Frontal cortex (tissue), 4 donors: ENCODE data around the gene BTBD16. TPM values are rescaled to one million over a fixed set of nuclear protein-coding genes. Genes with fewer than 3 reads are reported as not detected.

Source experiments
- DNase-seq, 2 donors: peaks; one replicate each; pipeline ENCODE4 v3.0.0; 2012; ENCODE audit warnings: low spot score in 2 of 2
- FAIRE-seq: peaks from 2 replicates; lab custom pipeline; 2012; peaks lifted over from hg19 to GRCh38; lab: Jason Lieb, UNC
- total RNA-seq: library from RNA; depleted of rRNA; stranded (reverse); fragments of >200 nt; gene quantifications from one replicate; pipeline ENCODE4 v1.2.3, GENCODE V29; 2014
- donor health status: control.
- donor health status: control.
- donor health status: control.

The BTBD16 gene
- total RNA-seq, 1 donor from 2014 or later: not detected

DNA sequence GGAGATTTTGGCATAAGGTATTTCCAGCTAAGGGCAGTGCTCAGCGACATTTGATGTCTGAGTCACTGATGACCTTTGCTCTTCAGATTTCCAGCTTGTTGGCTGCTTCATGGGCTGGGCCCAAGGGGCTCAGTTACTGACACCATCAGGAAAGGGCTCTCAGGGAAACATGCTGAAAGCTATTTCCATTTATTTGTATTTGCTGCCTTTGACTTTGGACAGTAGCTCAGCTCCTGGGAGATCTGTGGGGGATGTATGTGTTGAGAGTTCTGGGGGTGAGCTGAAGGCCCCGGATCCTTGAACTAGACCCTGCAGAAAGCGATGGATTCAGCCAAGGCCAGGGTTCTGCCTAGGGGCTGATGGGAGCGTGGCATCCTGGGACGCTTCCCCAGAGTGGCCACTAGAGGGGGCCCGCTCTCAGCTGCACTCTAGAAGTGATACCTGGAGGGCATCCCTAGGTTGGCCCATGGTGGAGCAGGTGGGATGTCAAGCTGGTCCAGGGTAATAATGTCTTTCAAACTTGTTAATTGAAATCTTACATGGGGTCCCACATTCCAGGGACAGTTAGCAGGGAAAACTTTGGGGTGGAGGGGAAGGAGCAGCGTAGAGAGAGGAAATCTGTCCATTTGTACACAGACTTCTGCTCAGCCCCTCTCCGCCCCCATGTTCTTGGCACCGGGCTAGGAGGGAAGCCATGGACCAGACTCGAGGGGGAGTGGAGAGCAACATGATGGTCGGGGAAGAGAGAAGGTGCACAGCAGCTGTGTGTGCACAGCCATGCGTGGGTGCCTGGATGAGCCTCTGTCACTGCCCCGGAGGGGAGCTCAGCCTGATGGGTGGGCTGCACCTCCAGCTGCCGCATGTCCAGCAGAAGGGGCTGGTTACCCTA lies 3.0 kb upstream of the BTBD16 start:
- DNase-seq (peak; percentile 31 to 66), FAIRE-seq (no peak)

GRCh38 chr10:122269059-122269687 lies 1.9 kb upstream of the BTBD16 start:
- FAIRE-seq (no peak), DNase-seq (no peak)

DNA sequence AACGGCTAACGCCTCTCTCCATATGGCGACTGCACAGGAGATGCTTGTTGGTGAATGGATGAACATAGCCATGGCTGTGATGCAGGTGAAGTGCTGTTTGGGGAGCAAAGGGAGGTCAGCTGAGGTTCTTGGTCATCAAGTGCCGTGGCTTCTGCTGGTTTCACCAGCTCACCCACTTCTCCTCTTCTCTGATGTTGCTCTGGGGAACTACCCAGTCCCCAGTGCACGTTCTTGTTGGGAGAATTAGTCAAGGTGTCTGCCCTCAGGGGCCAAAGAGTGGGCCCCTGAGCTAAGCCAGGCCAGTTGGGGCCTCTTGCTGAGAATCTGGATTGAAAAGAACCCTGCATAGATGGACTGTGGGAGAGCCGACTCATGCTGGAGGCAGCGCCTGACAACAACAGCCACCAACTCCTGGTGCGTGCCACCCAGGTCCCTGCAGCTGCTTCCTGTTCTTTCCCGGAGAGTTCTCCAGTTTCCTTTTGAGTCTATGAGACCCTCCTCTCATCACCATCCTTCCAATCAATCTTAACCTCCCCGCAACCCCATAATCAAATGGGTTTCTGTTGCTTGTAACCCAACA lies 3.0 kb downstream of the BTBD16 start:
- FAIRE-seq (no peak), DNase-seq (no peak)

DNA sequence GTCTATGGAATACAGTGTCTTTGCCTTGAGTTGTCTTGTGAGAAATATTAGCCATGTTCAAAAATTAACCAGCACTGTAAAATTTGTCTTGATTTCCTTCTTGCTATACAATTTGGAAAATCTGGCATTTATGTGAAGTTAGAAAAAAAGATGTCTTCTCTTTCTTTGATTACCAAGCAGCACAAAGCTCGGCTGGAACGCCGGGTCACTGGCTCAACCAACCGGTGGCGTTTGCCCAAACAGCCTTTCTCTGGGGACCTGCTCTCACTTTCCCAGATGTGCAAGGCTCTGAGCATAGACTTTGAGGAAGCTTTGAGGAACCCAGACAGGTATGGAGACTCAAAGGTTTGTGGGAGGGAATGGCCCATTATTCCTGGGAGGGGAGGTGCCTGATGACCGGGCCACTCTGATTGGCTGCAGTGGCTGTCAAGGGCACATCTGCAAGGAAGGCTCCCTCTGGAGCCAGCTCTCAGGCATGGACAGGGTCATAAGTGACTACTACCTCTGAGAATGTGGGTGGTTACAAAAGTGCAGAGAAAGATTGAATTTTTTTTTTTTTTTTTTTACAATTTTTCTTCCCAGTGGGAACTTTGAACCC lies 5.6 kb downstream of the BTBD16 start:
- FAIRE-seq: no peak
- no peak for DNase-seq

DNA sequence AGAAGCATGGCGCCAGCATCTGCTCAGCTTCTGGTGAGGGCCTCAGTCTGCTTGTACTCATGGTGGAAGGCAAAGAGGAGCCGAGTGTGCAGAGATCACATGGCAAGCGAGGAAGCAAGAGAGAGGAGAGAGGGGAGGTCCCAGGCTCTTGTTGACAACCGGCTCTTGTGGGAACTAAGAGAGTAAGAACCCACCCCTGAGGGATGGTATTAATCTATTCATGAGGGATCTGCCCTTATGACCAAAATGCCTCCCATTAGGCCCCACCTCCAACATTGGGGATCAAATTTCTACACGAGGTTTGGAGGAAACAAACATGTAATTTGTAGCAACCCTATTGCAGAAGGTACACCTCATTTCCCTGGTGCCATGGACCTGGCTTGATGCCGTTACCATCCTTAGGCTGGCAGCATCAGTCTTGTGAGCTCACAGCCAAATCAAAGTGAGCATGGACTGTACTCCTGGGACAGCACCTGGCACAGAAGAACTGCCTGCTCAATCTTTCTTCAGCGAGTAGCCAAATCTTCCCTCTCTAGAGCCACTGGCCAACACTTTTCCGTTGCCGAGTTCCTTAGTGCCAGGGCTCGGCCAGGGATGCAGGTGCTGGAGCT lies 6.5 kb downstream of the BTBD16 start:
- FAIRE-seq (no peak), DNase-seq (no peak)

- DNase-seq: peak in 1 of 2 donors; percentile 42
- no peak for FAIRE-seq
Observed at GRCh38 chr10:122279725-122280141, 8.6 kb downstream of the BTBD16 start.

GRCh38 chr10:122280156-122280555 lies 9.1 kb downstream of the BTBD16 start:
- no peak for DNase-seq
- no peak for FAIRE-seq

GRCh38 chr10:122281018-122281626 lies 10.0 kb downstream of the BTBD16 start:
- FAIRE-seq: no peak
- DNase-seq: no peak

DNA sequence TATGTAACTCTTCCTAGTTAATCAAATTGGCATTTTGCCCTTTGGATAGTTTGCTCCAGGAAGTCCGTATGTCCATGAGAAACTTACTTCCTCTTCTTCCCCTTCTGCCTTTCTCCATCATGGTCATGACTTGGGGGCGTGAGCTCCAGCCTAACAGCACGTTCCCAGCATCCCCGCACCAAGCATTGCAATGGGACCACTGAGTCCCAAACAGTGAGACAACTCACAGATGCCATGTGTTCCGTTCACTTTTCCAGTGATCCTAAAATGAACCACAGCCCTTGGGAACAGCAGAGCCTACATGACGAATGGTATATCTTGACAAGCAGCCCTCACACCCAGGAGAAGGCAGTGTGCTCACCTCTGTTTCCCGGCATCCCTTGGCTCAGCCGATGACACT lies 10.7 kb downstream of the BTBD16 start:
- FAIRE-seq (no peak), DNase-seq (no peak)

DNA sequence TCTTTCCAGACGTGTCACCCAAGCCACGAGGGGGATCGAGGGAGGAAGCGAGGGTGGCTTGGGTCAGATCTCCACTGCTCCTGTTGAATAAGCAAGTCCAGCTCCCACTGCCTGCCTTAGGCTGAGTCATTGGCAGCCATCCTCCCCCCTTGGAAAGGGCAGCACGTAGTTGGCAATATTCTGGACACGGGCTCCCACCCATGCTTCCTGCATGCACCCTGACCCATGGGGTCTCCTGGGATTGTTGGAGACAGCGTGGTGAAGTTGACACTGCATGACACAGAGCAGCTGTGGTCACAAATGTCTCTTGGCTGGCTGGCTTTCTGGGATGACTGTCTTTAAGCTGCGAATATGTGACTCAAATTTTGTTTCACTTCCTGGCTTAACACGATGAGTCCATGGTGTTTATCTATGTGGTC lies 11.2 kb downstream of the BTBD16 start:
- FAIRE-seq: no peak
- no peak for DNase-seq

- no peak for FAIRE-seq
- DNase-seq: no peak
Observed at GRCh38 chr10:122282909-122283308, 11.8 kb downstream of the BTBD16 start.

DNA sequence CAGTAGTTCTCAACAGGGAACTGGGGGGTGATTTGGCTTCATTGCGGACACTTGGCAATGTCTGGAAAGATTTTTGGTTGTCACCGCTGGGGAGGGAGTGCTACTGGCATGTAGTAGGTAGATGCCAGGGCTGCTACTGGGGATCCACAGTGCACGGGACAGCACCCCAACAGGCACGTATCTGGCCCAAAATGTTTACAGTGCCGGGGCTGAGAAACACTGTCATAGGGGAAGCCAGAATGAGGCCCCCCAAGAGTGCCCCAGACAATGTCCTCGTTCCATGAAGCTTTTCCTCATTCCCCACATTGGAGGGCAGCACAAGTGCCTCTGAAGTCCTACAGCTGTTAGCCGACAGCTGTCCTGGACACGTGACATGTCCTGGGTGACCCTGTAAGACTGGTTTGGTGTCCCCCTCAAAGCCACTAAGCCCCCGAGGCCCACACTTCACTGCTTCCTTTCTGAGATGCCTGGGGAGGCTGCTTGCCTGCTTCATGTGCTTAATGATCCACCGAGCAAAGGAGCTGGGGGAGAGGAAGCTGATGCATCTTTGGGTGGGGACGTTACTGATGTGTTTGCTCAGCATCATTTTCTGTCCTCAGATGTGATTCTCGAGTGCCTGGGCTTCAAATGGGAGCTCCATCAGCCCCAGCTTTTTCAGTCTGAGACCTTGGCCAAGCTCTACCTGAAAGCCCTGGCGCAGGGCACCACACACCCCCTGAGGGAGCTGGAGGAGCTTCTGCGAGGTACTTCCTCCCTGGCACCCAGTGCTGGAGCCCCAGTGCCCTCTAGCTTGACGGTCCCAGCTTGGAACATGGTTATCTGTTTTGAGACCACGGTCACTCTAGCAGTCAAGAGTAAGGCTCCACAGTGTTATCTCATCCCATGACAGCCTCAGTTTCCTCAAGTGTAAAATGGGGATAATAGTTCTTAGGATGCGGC lies 14.7 kb downstream of the BTBD16 start:
- no peak for FAIRE-seq
- DNase-seq: no peak

DNA sequence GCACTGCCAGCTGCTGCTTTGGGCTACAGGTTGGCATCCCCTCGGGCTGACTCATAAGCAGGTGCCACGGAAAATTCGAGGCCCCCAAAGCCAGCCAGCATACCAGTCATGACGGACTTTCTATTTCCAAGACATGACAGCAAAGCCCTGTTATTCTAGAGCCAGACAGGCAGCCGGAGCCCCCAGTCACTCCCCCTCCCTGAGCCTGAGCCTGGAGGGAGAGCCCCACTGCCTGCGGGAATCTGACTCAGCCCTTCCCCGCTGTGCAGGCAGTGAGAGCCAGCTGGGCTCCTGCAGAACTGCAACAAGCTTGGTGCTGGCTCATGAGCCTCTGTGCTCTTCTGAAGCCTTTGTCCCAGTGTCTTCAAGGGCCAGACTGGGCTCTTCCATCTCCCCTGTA lies 15.8 kb downstream of the BTBD16 start:
- DNase-seq: peak in 1 of 2 donors; percentile 48
- FAIRE-seq: no peak

DNA sequence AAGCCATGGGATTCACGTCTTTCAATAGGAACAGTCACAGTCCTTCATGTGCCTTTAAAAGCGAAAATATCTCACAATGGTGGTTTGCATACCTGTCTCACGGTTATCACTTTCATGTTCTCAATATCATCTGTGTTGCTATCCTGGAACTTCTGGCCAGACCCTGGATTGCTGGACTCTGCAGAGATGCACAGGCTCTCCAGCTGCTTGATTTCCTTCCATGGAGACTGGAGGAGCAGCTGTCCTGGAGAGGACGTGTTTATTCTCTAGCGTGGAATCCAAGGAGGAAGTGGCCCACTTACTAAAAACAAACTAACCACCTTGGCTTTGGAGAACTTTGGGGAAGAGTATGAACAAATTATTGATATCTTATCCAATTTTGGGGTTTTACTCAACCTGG lies 16.5 kb downstream of the BTBD16 start:
- FAIRE-seq (no peak), DNase-seq (no peak)

DNA sequence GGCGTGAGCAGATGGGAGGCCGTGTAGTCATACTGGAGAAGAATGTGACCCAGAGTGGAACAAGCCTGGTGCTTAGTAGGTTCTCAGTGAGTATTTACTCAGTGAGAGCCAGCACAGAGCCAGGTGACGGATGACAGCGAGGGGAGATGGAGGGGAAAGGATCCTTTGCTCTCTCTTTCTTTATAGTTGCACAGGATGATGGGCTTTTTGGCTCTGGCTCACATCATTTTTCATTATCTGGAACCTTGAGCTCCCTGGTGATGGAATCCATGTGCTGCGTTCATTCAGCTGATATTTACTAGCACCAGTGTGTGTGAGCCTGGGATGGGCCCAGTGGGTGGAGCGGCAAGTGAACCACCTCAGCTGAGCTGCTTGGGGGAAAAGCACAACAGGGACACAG lies 17.2 kb downstream of the BTBD16 start:
- DNase-seq: no peak
- FAIRE-seq: no peak

GRCh38 chr10:122288917-122289316 lies 17.8 kb downstream of the BTBD16 start:
- DNase-seq (no peak), FAIRE-seq (no peak)

GRCh38 chr10:122290334-122290733 lies 19.2 kb downstream of the BTBD16 start:
- no peak for DNase-seq
- FAIRE-seq: no peak

DNA sequence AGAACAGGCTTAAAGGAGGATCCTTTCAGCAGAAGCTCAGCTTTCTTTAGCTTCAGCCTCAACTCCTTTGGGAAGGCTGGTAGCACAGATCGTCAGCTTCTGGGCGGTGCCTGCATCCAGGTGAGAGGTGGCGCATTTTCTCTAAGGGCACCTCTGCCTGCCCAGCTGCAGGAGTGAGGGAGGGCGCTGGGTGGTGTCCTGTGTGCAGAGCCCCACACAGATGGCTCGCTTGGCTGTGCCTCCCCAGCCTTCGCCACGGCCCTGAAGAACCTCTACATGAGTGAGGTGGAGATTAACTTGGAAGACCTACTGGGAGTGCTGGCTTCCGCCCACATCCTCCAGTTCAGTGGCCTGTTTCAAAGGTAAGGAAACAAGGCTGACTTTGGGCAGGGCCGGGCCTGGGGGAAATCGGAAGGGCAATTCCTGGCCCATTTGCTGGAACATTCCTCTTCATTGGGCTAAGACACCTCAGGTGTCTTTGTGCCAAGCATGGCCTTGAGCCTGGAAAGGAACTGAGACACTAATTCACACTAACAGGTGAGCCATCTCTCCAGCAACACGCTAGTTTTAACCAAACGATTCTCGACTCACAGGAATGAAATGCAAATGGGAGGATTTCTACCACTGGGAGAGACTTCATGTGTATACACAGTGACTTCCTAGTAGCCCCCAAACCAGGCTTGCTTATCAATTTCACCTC lies 19.9 kb downstream of the BTBD16 start:
- no peak for DNase-seq
- no peak for FAIRE-seq
